ENCODE data around the gene SERPINA6.

The SERPINA6 gene

DNA sequence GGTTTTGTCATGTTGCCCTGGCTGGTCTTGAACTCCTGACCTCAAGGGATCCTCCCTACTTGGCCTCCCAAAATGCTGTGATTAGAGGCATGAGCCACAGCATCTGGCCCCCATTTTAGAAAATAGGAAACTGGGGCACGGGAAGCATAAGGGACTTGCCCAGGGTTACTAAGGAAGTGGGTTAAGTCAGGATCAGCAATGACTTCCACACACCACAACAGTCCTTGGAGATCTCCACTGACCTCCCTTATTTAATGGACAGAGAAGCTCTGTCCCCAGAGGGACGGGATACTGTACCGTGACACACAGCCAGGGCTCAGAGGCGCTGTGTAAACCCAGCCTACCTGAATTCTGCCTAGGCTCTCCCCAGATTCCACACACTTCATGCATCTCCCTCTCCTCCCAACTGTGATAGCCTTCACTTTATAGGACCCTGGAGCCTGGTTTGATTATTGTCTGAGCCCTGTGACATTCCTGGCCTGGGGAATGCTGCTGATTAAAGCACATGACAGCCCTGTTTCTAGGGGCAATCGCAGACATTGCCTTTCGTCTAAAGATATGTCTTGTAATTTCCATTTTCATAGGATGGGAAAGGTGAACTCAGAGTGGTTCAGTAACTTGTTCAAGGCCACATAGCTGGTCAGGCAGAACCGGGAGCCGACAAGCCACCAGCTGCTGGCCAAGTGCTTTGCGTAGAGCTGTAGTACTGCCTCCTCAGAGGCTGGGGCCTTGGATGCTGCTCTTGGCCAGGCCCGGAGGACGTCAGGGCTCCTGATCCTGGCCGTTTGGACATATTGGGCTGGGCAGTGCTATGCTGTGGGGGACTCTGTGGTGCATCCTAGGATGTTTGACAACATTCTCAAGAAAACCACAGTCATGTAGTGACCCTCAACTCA lies 44.5 kb upstream of the SERPINA6 start:
- TF ChIP-seq, protein P1, sequence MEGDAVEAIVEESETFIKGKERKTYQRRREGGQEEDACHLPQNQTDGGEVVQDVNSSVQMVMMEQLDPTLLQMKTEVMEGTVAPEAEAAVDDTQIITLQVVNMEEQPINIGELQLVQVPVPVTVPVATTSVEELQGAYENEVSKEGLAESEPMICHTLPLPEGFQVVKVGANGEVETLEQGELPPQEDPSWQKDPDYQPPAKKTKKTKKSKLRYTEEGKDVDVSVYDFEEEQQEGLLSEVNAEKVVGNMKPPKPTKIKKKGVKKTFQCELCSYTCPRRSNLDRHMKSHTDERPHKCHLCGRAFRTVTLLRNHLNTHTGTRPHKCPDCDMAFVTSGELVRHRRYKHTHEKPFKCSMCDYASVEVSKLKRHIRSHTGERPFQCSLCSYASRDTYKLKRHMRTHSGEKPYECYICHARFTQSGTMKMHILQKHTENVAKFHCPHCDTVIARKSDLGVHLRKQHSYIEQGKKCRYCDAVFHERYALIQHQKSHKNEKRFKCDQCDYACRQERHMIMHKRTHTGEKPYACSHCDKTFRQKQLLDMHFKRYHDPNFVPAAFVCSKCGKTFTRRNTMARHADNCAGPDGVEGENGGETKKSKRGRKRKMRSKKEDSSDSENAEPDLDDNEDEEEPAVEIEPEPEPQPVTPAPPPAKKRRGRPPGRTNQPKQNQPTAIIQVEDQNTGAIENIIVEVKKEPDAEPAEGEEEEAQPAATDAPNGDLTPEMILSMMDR (IDR thresholded peaks at IDR 0.05; ENCODE audit: borderline replicate concordance, control extremely low read depth, extremely low read depth, insufficient read depth, missing control alignments): no peak
- no peak for DNase-seq (ENCODE audit: low spot score)
- in situ Hi-C loops (cut with MboI; ENCODE audit: low sequenced_read_pairs, unreplicated experiment): no loop called here

DNA sequence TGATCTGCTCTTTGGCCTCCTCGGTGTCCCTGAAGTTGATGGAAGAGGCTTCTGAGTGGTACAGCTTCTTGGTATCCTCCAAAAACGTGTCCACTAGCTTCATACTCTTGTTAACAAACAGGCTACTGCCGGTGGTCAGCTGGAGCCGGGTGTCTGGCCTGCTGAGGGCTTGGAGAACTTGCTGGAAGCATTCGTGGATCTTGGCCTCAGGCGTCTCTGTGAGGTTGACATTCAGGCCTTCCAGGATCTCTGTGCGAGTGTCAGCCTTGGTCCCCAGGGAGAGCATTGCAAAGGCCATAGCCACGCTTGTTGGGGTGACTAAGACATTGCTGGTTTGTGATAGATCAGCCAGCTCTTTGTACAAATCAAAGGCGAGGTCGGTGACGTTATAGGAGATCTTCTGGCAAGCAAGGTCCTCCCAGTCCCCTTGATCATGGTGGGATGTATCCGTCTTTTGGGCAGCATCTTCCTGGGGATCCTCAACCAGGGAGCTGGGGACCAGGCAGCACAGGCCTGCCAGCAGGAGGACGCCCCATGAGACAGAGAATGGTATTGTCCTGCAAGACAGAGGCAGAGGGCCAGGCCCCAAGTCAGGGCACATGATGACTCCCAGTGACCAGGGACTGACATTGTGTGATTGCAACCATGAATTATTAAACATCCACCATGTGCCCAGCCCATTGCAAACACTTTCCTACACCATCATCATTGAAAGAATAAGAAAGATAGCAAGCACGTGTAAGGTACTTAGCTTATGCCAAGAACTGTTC lies 43.2 kb upstream of the SERPINA6 start, which contains the start of gene SERPINA2:
SERPINA2 (minus strand) TSS at position 553 of the 770 bp plus-strand sequence.
- no peak for DNase-seq (ENCODE audit: low spot score)
- in situ Hi-C loops (cut with MboI; ENCODE audit: low sequenced_read_pairs, unreplicated experiment): no loop called here
- TF ChIP-seq, protein P1 (IDR thresholded peaks at IDR 0.05; ENCODE audit: borderline replicate concordance, control extremely low read depth, extremely low read depth, insufficient read depth, missing control alignments): no peak

DNA sequence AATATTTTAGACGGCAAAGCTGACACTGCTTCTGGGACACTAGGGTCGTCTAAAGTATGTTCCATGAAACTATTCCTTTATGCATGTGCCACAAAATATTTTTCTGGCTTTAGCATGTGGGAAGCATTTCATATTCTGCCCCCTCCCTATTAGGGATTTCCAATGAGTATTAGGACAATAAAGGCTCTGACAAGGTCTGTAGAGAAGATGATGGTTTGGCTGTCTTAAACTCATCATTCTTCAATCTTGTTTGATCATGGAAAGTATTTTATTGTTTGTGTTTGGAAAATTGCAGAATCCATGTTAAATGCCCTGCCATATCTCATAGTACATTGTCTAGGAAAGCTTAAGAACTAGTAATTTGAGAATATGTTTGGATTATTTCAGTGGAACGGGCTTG lies 42.5 kb upstream of the SERPINA6 start:
- DNase-seq (ENCODE audit: low spot score): no peak
- TF ChIP-seq, protein P1 (IDR thresholded peaks at IDR 0.05; ENCODE audit: borderline replicate concordance, control extremely low read depth, extremely low read depth, insufficient read depth, missing control alignments): no peak
- in situ Hi-C loops (cut with MboI; ENCODE audit: low sequenced_read_pairs, unreplicated experiment): no loop called here

DNA sequence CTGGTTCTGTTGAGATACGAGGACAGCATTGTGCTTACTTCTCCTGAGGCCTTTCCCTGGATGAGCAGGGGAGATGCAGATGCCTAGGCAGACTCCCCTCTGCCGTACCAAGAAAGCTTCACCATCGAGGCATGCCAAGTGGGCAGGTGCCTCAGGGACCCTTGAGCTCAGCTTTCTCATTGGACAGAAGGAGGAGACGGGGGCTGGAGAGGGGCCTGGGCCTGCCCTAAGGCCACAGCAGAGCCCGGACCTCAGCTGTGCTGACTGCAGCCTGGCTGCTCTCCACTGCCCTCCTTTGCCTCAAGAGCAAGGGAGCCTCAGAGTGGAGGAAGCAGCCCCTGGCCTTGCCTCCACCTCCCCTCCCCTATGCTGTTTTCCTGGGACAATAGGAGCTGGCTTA lies 41.8 kb upstream of the SERPINA6 start:
- TF ChIP-seq, protein P1 (IDR thresholded peaks at IDR 0.05; ENCODE audit: borderline replicate concordance, control extremely low read depth, extremely low read depth, insufficient read depth, missing control alignments): no peak
- in situ Hi-C loops (cut with MboI; ENCODE audit: low sequenced_read_pairs, unreplicated experiment): no loop called here

GRCh38 chr14:94364037-94364436 lies 40.9 kb upstream of the SERPINA6 start:
- in situ Hi-C loops (cut with MboI; ENCODE audit: low sequenced_read_pairs, unreplicated experiment): no loop called here
- DNase-seq (ENCODE audit: low spot score): no peak
- TF ChIP-seq, protein P1 (IDR thresholded peaks at IDR 0.05; ENCODE audit: borderline replicate concordance, control extremely low read depth, extremely low read depth, insufficient read depth, missing control alignments): no peak

More for the DNA sequence above, 41.8 kb upstream of the SERPINA6 start:
- DNase-seq (ENCODE audit: low spot score): no peak

DNA sequence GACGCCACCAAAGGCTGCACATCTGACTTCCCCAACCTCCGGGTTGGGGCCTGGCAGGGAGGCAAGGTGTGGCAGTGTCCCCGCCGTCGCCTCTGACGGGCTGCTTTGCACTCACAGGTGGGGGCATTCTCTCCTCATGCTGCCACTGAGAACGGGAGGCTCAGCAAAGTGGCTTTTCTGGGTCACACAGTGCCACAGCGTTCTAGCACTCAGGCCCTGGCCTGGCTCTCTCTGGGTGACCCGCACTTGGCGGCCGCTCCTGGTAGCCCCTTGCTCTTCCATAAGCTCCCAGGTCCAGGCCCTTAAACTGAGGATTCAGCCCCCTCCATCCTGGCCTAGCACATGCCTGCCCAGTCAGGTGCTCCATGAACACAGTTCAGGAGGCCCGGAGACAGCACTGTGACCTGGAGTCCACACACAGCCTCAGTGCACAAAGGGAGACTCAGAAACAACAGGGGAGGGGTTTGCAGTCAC lies 40.1 kb upstream of the SERPINA6 start:
- no peak for DNase-seq (ENCODE audit: low spot score)
- in situ Hi-C loops (cut with MboI; ENCODE audit: low sequenced_read_pairs, unreplicated experiment): no loop called here

More for the DNA sequence above, 40.1 kb upstream of the SERPINA6 start:
- TF ChIP-seq, protein P1 (IDR thresholded peaks at IDR 0.05; ENCODE audit: borderline replicate concordance, control extremely low read depth, extremely low read depth, insufficient read depth, missing control alignments): no peak
